Mononuclear cell (primary cell): ENCODE data around the gene BCL2A1. TPM values are rescaled to one million over a fixed set of nuclear protein-coding genes. Genes with fewer than 3 reads are reported as not detected.
"Not testable (repeated sequence)": the region's sequence is repeated elsewhere in the genome, so short reads cannot be mapped to it uniquely, and the experiment has no call there.

Experiments
- H3K27me3 ChIP-seq: 2 replicates; pipeline ENCODE4 v1.6.0; 2011; ENCODE audit warnings: low read length, control low read depth; ENCODE audit not compliant: insufficient read depth
- H3K4me1 ChIP-seq: 2 replicates; pipeline ENCODE4 v1.5.1; 2011; ENCODE audit warnings: mild to moderate bottlenecking, low read length, control low read depth; ENCODE audit not compliant: insufficient read depth
- H3K4me3 ChIP-seq: 2 replicates; pipeline ENCODE4 v1.5.1; 2011; ENCODE audit warnings: mild to moderate bottlenecking, low read length, moderate library complexity
- H3K9me3 ChIP-seq: 2 replicates; pipeline ENCODE4 v1.5.1; 2011; ENCODE audit warnings: low read depth, mild to moderate bottlenecking, control low read depth, low read length
- total RNA-seq: library from RNA; depleted of rRNA; stranded (reverse); fragments of >200 nt; gene quantifications from one replicate; pipeline ENCODE4 v1.2.3, GENCODE V29; 2012

The BCL2A1 gene
- total RNA-seq, 1 donor = 511 TPM

GRCh38 chr15:79954661-79955060 is 16.3 kb downstream of the BCL2A1 start:
- Histone ChIP-seq H3K4me3 (no peak overlapping the region), H3K27me3 (no peaks in the 10 kb centered on the region), H3K4me1 (peaks cover 51% of the 10 kb centered on the region), H3K9me3 (no peaks in the 10 kb centered on the region)

- H3K4me3 ChIP-seq = no peak overlapping the region
Measured at GRCh38 chr15:79953951-79954444, 17.0 kb downstream of the BCL2A1 start.

GRCh38 chr15:79952329-79952728 is 18.7 kb downstream of the BCL2A1 start:
- no peak overlapping the region for H3K4me3 ChIP-seq
- H3K9me3 ChIP-seq = no peaks in the 10 kb centered on the region
- H3K27me3 ChIP-seq = no peaks in the 10 kb centered on the region
- H3K4me1 ChIP-seq = peaks cover 63% of the 10 kb centered on the region

More at GRCh38 chr15:79953951-79954444, 17.0 kb downstream of the BCL2A1 start:
- H3K27me3 ChIP-seq = no peaks in the 10 kb centered on the region
- no peaks in the 10 kb centered on the region for H3K9me3 ChIP-seq
- peaks cover 51% of the 10 kb centered on the region for H3K4me1 ChIP-seq

GRCh38 chr15:79950247-79950646 is 20.7 kb downstream of the BCL2A1 start:
- Histone ChIP-seq H3K4me1 (peaks cover 50% of the 10 kb centered on the region), H3K4me3 (no peak overlapping the region), H3K27me3 (no peaks in the 10 kb centered on the region), H3K9me3 (no peaks in the 10 kb centered on the region)

- Histone ChIP-seq H3K9me3 (no peaks in the 10 kb centered on the region), H3K4me3 (no peak overlapping the region), H3K27me3 (no peaks in the 10 kb centered on the region)
Measured at GRCh38 chr15:79948761-79949160, 22.2 kb downstream of the BCL2A1 start.

GRCh38 chr15:79948095-79948695 is 22.8 kb downstream of the BCL2A1 start:
- H3K9me3 ChIP-seq = no peaks in the 10 kb centered on the region
- no peak overlapping the region for H3K4me3 ChIP-seq
- peaks cover 29% of the 10 kb centered on the region for H3K4me1 ChIP-seq
- no peaks in the 10 kb centered on the region for H3K27me3 ChIP-seq

More at GRCh38 chr15:79948761-79949160, 22.2 kb downstream of the BCL2A1 start:
- H3K4me1 ChIP-seq = peaks cover 35% of the 10 kb centered on the region

GRCh38 chr15:79947009-79947408 is 24.0 kb downstream of the BCL2A1 start:
- peaks cover 21% of the 10 kb centered on the region for H3K4me1 ChIP-seq
- no peaks in the 10 kb centered on the region for H3K27me3 ChIP-seq
- no peaks in the 10 kb centered on the region for H3K9me3 ChIP-seq
- no peak overlapping the region for H3K4me3 ChIP-seq

- H3K9me3 ChIP-seq = no peaks in the 10 kb centered on the region
Measured at GRCh38 chr15:79944622-79945021, 26.4 kb downstream of the BCL2A1 start.

GRCh38 chr15:79943820-79944219 is 27.2 kb downstream of the BCL2A1 start:
- H3K4me1 ChIP-seq = peaks cover 18% of the 10 kb centered on the region
- H3K4me3 ChIP-seq = no peak overlapping the region
- no peaks in the 10 kb centered on the region for H3K9me3 ChIP-seq
- no peaks in the 10 kb centered on the region for H3K27me3 ChIP-seq

More at GRCh38 chr15:79944622-79945021, 26.4 kb downstream of the BCL2A1 start:
- H3K4me1 ChIP-seq = peaks cover 18% of the 10 kb centered on the region
- no peaks in the 10 kb centered on the region for H3K27me3 ChIP-seq
- no peak overlapping the region for H3K4me3 ChIP-seq

- Histone ChIP-seq H3K27me3 (no peaks in the 10 kb centered on the region), H3K4me1 (peaks cover 10% of the 10 kb centered on the region), H3K9me3 (no peaks in the 10 kb centered on the region), H3K4me3 (no peak overlapping the region)
Measured at GRCh38 chr15:79942741-79943481, 28.1 kb downstream of the BCL2A1 start.

GRCh38 chr15:79939399-79939798 is 31.6 kb downstream of the BCL2A1 start:
- H3K27me3 ChIP-seq = no peaks in the 10 kb centered on the region
- H3K4me1 ChIP-seq = peaks cover 6% of the 10 kb centered on the region
- H3K4me3 ChIP-seq = no peak overlapping the region
- no peaks in the 10 kb centered on the region for H3K9me3 ChIP-seq

GRCh38 chr15:79938143-79938542 is 32.9 kb downstream of the BCL2A1 start:
- no peaks in the 10 kb centered on the region for H3K9me3 ChIP-seq
- H3K4me3 ChIP-seq = no peak overlapping the region
- H3K4me1 ChIP-seq = peaks cover 9% of the 10 kb centered on the region
- no peaks in the 10 kb centered on the region for H3K27me3 ChIP-seq

- H3K4me1 ChIP-seq, H3K4me3 ChIP-seq, H3K9me3 ChIP-seq, H3K27me3 ChIP-seq: not testable (repeated sequence)
Measured at GRCh38 chr15:79935556-79936201, 35.3 kb downstream of the BCL2A1 start.

- Histone ChIP-seq H3K4me1 (peaks cover 4% of the 10 kb centered on the region), H3K27me3 (no peaks in the 10 kb centered on the region), H3K4me3 (no peak overlapping the region), H3K9me3 (no peaks in the 10 kb centered on the region)
Measured at GRCh38 chr15:79933231-79933630, 37.8 kb downstream of the BCL2A1 start.

GRCh38 chr15:79932447-79932846 is 38.5 kb downstream of the BCL2A1 start:
- peaks cover 4% of the 10 kb centered on the region for H3K4me1 ChIP-seq
- H3K27me3 ChIP-seq = no peaks in the 10 kb centered on the region
- H3K9me3 ChIP-seq = no peaks in the 10 kb centered on the region
- H3K4me3 ChIP-seq = no peak overlapping the region
